Astrocyte of the spinal cord (primary cell): ENCODE data around the gene ANKRD23.

Experiments
- DNase-seq: peaks from one replicate; pipeline ENCODE4 v3.0.0; 2011; ENCODE audit warnings: low read depth, low spot score
- H3K4me3 ChIP-seq: 2 replicates; pipeline ENCODE4 v1.5.1; 2011; ENCODE audit warnings: low read depth, mild to moderate bottlenecking, low read length, moderate library complexity
- CTCF ChIP-seq: IDR thresholded peaks from 2 replicates; pipeline ENCODE4 v1.5.1; 2012; ENCODE audit warnings: low read depth, mild to moderate bottlenecking, low read length, inconsistent platforms
- in situ Hi-C: cut with HindIII; loops from 2 replicates; pipeline ENCODE4 v1.10.0; 2017; ENCODE audit warnings: low sequenced_read_pairs

The ANKRD23 gene

DNA sequence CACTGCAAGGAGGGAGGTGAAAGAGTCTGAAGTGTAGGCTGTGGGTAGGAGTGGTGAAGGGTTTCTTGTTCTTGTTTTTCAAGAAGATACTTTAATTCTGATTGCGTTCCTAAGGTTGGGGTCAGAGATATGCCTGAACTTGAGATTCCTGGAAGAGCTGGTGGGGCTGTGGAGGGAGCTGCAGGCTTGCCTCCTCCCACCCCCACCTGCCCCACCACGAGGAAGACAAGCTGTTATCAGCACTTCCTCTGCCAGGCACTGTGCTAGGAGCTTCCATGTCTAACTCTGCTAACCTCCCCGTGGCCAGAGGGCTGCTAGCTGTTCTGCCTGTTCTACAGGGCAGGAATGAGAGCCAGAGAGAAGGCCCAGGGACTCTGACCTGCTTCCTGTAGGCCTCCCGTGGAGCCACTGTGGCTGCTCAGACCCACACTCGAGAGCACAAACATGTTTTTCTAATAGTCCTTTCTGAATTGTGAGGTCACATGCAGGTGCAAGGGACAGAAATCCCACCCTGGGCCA lies 13.7 kb downstream of the ANKRD23 start:
- TF ChIP-seq CTCF: no peak
- H3K4me3 ChIP-seq: no peak overlapping the region
- DNase-seq: no peak
- in situ Hi-C loops: no loop called here

- H3K4me3 ChIP-seq: no peak overlapping the region
- in situ Hi-C loops: no loop called here
- DNase-seq: no peak
- no peak for TF ChIP-seq CTCF
Observed at GRCh38 chr2:96828874-96829273, 14.9 kb downstream of the ANKRD23 start.

DNA sequence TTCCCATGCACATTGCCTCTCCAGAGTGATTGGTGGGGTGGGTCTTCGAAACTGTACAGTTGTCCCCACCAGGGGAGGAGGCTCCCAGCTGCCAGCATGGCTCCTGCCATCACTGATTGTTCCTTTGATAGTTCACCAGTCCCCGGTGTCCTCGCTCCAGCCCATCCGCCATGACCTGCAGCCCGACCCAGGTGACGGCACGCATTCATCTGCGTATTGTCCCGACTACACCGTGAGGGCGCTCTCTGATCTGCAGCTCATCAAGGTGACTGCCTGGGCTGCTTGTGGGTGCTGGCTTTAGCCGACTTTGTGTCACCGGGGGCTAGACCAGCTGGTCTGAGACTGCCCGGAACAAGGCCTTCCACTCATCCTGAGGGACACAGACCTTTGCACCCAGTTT lies 15.4 kb downstream of the ANKRD23 start:
- DNase-seq: no peak
- no peak for TF ChIP-seq CTCF
- in situ Hi-C loops: no loop called here
- H3K4me3 ChIP-seq: no peak overlapping the region

- in situ Hi-C loops: no loop called here
- TF ChIP-seq CTCF: no peak
- DNase-seq: no peak
- no peak overlapping the region for H3K4me3 ChIP-seq
Observed at GRCh38 chr2:96826546-96827278, 17.1 kb downstream of the ANKRD23 start.

- H3K4me3 ChIP-seq: no peak overlapping the region
- TF ChIP-seq CTCF: no peak
- no peak for DNase-seq
- in situ Hi-C loops: no loop called here
Observed at GRCh38 chr2:96825057-96825456, 18.8 kb downstream of the ANKRD23 start.

GRCh38 chr2:96824079-96824870 lies 19.5 kb downstream of the ANKRD23 start:
- TF ChIP-seq CTCF: no peak
- H3K4me3 ChIP-seq: no peak overlapping the region
- DNase-seq: peak; percentile 56
- in situ Hi-C loops: loop anchor here (25.0 kb wide), 2 partner anchors 137 to 262 kb away; no protein-coding TSS in a partner anchor
